GM19023 (cell line): ENCODE measurements around the gene MYO3B.

Experiments used
- ATAC-seq: cut with Tn5 transposase; IDR thresholded peaks from one replicate; pipeline ENCODE4 v1.9.1; 2021; ENCODE audit warnings: mild to moderate bottlenecking, moderate library complexity; ENCODE audit not compliant: unreplicated experiment

The MYO3B gene

GRCh38 chr2:170235860-170236679 lies 58.1 kb downstream of the MYO3B start:
- no peak for ATAC-seq

GRCh38 chr2:170236680-170237047 lies 58.7 kb downstream of the MYO3B start:
- ATAC-seq, result no peak

- no peak for ATAC-seq
Measured at GRCh38 chr2:170237572-170238120, 59.7 kb downstream of the MYO3B start.

GRCh38 chr2:170238776-170239175 lies 60.8 kb downstream of the MYO3B start:
- ATAC-seq, result no peak

DNA sequence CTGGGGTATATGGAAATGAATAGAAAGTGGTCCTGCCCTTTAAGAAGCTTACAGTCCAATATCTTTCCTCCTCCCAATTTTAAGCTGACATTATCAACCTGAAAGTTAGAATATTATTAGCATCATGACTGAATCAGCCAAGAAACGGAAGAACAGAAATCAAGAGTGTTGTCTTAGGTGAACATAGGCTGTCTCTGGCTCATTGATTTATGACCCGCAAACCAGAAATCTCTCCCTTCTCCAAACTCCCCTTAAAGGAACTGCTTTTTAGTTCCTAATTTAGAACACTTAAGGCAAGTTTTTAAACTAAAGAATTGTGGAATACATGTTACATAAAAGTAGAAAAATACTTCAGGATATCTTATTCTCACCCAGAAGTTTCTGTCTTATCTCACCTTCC lies 62.7 kb downstream of the MYO3B start:
- no peak for ATAC-seq

- no peak for ATAC-seq
Measured at GRCh38 chr2:170241756-170242155, 63.8 kb downstream of the MYO3B start.

GRCh38 chr2:170243118-170243837 lies 65.3 kb downstream of the MYO3B start:
- ATAC-seq, result no peak

- no peak for ATAC-seq
Measured at GRCh38 chr2:170243898-170244297, 66.0 kb downstream of the MYO3B start.

- no peak for ATAC-seq
Measured at GRCh38 chr2:170244555-170244954, 66.6 kb downstream of the MYO3B start.

GRCh38 chr2:170245312-170245711 lies 67.4 kb downstream of the MYO3B start:
- ATAC-seq, result no peak

DNA sequence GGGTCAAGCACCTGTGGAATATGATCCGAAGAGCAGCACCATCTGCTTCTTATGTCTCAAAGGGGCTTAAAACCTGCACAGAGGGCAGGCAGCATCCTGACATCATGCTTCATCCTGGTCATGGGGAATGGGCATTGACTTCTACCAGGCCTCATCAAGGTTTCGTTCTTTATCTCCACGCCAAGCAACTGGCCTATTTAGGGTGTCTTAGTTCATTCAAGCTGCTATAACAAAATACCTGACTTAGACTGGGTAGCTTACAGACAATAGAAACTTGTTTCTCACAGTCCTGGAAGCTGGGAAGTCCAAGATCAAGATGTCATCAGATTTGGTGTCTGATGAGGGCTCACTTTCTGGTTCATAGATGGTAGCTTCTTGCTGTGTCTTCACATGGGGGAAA lies 69.4 kb downstream of the MYO3B start:
- no peak for ATAC-seq

GRCh38 chr2:170247882-170248393 lies 70.0 kb downstream of the MYO3B start:
- ATAC-seq, result no peak

GRCh38 chr2:170248574-170249393 lies 70.8 kb downstream of the MYO3B start:
- ATAC-seq, result no peak

DNA sequence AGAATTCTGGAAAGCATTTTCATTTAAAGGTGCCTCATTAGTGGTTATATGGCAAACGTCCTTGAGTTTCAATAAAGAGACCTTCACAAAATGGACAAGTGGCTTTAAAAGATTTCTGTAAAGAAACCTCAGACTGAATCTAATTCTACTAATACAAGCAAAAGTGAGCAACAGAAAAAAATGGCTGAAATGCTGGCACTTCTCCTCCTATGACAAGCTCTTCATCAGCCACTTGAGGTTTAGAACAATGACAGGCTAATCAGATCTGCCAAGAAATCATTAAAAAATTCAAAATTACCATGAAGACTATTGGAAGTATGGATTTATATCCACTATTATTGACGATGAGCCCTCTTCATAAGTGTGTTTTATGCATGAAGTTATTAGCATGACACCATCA lies 71.8 kb downstream of the MYO3B start:
- ATAC-seq, result no peak

- no peak for ATAC-seq
Measured at GRCh38 chr2:170250584-170250983, 72.6 kb downstream of the MYO3B start.

- no peak for ATAC-seq
Measured at GRCh38 chr2:170252414-170252813, 74.5 kb downstream of the MYO3B start.

GRCh38 chr2:170253721-170254230 lies 75.8 kb downstream of the MYO3B start:
- ATAC-seq, result no peak

GRCh38 chr2:170254293-170254732 lies 76.4 kb downstream of the MYO3B start:
- no peak for ATAC-seq

- ATAC-seq, result no peak
Measured at GRCh38 chr2:170255137-170255536, 77.2 kb downstream of the MYO3B start.

DNA sequence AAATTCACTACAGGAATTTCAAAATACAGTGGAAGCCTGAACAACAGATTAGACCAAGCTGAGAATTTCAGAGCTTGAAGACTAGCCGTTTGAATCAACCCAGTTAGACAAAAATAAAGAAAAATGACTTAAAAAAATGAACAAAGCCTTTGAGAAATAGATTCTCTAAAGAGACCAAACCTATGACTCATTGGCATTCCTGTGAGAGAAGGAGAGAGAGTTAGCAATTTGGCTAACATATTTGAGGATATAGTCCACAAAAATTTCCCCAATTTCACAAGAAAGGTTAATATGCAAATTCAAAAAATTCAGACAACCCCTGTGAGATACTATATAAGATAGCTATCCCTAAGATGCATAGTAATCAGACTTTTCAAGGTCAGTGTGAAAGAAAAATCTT lies 78.0 kb downstream of the MYO3B start:
- ATAC-seq, result no peak

- ATAC-seq, result no peak
Measured at GRCh38 chr2:170258382-170258781, 80.4 kb downstream of the MYO3B start.
